Activated CD4-positive, alpha-beta T cell treated with anti-CD3 and anti-CD28 coated beads, Interleukin-2, amount 50 U/mL, for 4 hours (primary cell): ENCODE data around the gene MILR1.
"Not testable (repeated sequence)": the region's sequence is repeated elsewhere in the genome, so short reads cannot be mapped to it uniquely, and the experiment has no call there.

ENCODE experiments used
- DNase-seq, 2 experiments: peaks; one replicate each; pipeline ENCODE4 v3.0.0-alpha.2; 2020

Gene MILR1

GRCh38 chr17:64448665-64449512, at the start of gene MILR1:
Gene MILR1 (plus strand): TSS chr17:64449115. CDS start chr17:64449169, 54 bp downstream.
- no peak for DNase-seq

- DNase-seq = no peak
Observed at GRCh38 chr17:64399767-64400156, 49.2 kb upstream of the MILR1 start.

GRCh38 chr17:64400642-64401041, 48.3 kb upstream of the MILR1 start:
- no peak for DNase-seq

GRCh38 chr17:64401244-64401860, 47.6 kb upstream of the MILR1 start:
- no peak for DNase-seq

- DNase-seq = no peak
Observed at GRCh38 chr17:64401941-64402340, 47.0 kb upstream of the MILR1 start.

- DNase-seq = no peak
Observed at GRCh38 chr17:64402469-64402868, 46.4 kb upstream of the MILR1 start.

- no peak for DNase-seq
Observed at GRCh38 chr17:64403881-64404460, 44.9 kb upstream of the MILR1 start.

GRCh38 chr17:64406321-64407200, 42.4 kb upstream of the MILR1 start:
- DNase-seq = no peak

- DNase-seq = no peak
Observed at GRCh38 chr17:64410750-64411490, 38.0 kb upstream of the MILR1 start.

- DNase-seq = no peak
Observed at GRCh38 chr17:64411999-64412771, 36.7 kb upstream of the MILR1 start.

- DNase-seq = no peak
Observed at GRCh38 chr17:64412944-64413381, 36.0 kb upstream of the MILR1 start.

GRCh38 chr17:64413513-64413912, 35.4 kb upstream of the MILR1 start:
- no peak for DNase-seq

GRCh38 chr17:64418506-64419339, 30.2 kb upstream of the MILR1 start:
- no peak for DNase-seq

- no peak for DNase-seq
Observed at GRCh38 chr17:64420143-64420670, 28.7 kb upstream of the MILR1 start.

- DNase-seq = not testable (repeated sequence)
Observed at GRCh38 chr17:64422121-64422520, 26.8 kb upstream of the MILR1 start.

GRCh38 chr17:64423881-64424280, 25.0 kb upstream of the MILR1 start:
- DNase-seq = no peak

- DNase-seq = no peak
Observed at GRCh38 chr17:64424324-64424849, 24.5 kb upstream of the MILR1 start.

GRCh38 chr17:64425191-64425590, 23.7 kb upstream of the MILR1 start:
- DNase-seq = no peak

GRCh38 chr17:64426596-64426995, 22.3 kb upstream of the MILR1 start:
- no peak for DNase-seq

- no peak for DNase-seq
Observed at GRCh38 chr17:64428406-64428805, 20.5 kb upstream of the MILR1 start.
